ENCODE results near the gene TBC1D14.

TBC1D14 gene

DNA sequence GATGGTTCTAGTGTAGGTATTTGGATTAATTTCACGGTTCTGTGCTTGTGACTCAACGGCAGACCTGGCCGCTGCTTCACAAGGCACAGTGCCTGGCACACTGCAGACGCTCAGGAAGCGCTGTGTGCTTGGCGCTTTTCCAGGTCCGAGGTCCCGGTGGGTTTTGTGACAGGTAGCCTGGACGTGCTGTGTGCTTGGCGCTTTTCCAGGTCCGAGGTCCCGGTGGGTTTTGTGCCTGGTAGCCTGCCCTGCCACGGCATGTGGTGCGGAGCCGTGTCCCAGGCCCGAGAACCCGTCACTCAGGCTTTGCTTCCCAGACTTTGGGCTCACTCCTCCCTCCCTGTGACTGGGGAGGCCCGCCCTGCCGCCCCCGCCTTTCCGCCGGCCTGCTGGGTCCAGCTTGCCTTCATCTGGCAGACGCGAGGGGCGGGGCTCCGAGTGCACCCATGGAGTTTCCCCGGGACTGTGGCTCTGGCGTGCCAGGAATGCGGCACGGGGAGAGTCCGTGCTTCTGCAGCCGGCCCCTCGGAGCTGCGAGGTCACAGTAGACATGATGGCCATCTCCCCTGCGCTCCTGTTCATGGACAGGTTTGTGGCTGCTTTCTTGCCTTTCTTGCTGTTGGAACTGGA, 44.2 kb downstream of the TBC1D14 start:
- DNase-seq (ENCODE audit: low read depth, low spot score) = no peak

DNA sequence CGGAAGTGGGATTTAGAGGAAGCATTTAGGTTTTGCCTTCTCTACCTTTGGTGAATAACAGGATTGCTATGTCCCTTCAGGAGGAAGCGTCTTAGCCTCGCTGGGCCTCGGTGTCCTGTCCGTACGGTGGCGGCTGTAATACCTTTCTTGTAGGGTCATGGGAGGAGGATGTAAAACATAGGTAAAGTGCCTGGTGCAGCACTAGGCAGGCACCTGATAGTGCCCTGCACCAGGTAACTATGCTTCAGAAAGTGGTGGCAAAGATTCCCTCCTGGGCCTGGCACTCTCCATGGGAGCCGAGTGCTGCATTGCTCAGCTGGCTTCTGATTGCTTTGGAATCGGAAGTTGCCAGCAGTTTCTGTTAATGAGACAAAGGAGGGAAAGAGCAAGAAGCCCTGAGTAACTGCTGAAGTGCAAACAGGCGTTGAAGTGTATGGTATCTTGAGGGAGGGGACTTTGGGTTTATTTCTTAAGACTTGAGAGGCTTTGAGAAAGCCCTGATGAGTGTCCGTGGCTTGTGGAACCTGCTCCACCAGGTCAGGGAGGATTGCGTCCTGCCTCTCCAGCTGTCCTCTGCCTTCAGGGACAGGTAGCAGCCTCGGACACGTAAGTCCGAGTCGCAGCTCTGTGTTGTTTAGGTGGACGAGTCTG, 45.8 kb downstream of the TBC1D14 start:
- DNase-seq (ENCODE audit: low read depth, low spot score) = no peak

DNA sequence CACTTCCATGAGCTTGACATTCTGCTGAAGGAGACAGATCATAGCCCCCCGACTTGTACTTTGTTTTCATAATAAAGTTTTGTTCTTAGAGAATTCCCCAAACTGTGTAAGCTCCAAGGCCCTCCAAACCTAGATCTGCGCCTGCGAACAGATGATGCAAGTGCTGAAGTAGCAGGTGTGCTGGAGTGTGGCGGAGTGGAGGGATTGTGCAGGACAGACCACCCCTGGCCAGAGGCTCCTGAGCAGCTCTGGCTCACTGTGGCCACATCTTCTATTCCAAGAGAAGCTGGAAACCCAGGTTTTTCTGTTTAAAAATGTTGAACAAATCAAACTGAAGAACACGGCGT, 46.4 kb downstream of the TBC1D14 start:
- DNase-seq (ENCODE audit: low read depth, low spot score) = no peak

DNA sequence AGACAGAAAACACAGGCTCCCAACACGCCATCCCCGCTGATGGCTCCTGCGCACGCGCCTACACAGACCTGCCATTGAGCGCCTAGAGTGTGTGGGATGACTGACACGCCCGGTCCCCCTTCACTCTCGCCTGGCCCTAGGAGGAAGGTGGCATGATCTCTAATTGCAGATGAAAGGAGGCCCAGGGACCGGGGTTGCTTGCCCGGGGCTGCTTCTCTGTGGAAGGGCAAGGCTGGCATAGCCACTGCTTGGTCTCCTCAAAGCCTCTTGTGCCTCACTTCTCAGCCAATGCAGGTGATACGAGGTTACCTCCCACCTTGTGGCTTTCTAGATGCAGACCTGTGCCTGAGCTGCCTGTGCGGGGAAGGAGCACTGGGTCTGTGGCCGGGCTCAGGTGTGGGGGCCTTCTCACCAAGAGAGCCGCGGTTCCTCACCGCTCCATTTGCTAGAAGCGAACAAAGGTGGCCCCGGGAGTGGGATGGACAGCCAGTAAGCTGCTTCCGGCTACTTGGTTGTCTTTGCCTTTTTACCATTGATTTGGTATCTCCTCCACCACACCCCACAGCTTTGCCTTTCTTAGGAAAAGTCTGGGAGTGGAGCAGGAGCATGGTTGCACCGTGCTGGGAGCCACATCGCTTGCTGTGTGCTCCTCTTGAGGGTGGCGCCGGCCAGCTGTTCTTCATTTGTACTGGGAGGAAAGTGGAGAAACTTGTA, 47.0 kb downstream of the TBC1D14 start:
- no peak for DNase-seq (ENCODE audit: low read depth, low spot score)

DNA sequence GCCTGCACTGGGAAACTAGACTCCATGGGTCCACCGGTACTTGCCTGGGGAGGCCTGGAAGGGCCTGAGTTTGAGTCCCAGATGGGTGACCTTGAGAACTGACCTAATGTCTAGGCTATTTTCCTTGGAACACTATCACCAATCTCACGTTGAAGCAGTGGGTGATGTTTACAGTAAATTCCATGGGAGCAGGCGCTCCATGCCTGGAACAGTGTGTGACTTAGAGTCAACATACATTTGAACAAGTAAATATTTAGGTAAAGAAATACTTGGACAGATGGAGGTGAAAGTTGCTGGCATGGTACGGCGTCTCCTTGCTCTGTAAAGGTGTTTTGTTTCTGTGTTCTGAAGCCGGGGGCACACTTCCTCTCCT, 47.5 kb downstream of the TBC1D14 start:
- no peak for DNase-seq (ENCODE audit: low read depth, low spot score)

DNA sequence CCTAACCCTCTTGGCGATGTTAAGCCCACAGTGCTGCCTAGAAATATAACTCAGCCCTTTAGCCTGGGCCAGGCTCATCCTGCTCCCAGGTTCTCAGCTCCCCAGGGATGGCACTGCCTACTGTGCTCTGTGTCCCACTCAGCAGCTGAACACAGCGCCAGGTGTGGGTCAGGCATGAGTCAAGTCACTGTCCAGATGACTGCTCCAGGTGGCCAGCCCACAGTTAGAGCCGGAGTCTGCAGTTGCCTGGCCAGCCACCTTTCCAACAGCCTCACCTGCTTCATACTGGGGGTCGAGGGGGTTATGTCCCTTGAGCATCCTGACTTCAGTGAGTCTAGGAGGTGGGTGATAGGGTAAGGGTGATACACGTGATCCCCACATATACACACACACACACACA, 48.4 kb downstream of the TBC1D14 start:
- DNase-seq (ENCODE audit: low read depth, low spot score) = no peak

DNA sequence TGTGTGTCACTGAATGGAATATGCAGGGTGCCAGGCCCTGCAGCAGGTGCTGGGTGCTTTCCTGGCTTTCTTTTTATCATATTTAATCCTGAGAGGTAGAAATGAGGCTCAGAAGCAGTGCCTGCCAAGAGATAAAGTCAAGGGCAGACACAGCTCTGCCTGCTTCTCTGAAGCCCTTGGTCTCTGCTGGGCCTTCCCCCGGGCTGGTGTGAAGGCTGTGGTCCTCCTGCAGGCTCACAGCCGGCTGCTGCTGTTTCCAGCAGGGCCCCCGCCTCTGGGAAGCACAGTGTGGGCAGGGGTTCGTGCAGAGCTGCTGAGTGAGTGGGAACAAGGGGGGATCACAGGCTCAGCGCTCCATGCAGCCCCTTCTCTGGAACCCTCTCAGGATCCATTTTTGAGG, 49.6 kb downstream of the TBC1D14 start:
- no peak for DNase-seq (ENCODE audit: low read depth, low spot score)

DNA sequence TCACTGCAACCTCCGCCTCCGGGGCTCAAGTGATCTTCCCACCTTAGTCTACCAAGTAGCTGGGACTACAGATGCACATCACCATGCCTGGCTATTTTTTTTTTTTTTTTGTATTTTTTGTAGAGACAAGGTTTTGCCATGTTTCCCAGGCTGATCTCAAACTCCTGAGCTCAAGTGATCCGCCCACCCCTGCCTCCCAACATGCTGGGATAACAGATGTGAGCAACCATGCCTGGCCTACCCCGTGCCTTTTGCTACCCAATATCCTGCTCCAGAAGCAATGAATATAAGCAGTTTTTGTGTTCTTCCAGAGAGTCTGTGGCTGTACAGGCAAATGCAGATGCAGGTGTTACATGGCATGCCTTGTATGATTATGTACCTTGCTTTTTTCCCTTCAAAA, 50.5 kb downstream of the TBC1D14 start:
- no peak for DNase-seq (ENCODE audit: low read depth, low spot score)

DNA sequence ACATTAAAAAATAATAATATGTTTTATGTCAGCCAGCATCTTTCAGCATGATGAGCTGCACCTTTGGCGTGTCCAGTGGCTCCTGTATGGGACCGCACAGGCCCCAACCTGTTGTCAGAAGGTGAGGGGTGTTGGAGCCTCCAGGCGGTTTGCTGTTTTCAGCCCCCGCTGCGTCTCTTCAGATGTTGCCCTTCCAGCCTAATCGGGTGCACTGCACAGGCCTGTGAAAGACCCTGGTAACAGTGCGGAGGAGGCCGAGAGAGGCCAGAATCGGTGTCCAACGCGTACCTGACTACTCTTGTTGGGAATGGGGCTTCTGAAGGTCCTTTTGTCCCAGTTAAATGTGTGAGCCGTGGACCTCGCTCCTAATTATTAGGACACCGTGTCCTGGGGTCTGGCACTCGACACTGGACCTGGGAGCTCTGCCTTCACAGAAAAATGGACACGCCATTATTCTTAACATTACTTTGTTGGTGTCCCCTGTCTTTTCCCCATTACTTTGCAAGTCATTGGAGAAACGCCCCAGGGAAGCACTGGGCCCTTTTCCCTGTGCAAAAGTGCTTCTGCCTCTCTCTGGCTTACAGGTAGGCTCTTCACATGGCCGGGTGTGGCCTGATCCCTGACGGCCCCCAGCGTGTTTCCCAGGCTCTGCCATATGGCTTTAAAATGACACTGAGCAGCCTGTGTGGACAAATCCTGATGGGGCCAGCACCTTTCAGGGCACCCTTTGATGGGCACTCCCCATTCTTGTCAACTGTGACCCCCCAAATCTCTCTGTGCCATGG, 51.2 kb downstream of the TBC1D14 start:
- no peak for DNase-seq (ENCODE audit: low read depth, low spot score)

DNA sequence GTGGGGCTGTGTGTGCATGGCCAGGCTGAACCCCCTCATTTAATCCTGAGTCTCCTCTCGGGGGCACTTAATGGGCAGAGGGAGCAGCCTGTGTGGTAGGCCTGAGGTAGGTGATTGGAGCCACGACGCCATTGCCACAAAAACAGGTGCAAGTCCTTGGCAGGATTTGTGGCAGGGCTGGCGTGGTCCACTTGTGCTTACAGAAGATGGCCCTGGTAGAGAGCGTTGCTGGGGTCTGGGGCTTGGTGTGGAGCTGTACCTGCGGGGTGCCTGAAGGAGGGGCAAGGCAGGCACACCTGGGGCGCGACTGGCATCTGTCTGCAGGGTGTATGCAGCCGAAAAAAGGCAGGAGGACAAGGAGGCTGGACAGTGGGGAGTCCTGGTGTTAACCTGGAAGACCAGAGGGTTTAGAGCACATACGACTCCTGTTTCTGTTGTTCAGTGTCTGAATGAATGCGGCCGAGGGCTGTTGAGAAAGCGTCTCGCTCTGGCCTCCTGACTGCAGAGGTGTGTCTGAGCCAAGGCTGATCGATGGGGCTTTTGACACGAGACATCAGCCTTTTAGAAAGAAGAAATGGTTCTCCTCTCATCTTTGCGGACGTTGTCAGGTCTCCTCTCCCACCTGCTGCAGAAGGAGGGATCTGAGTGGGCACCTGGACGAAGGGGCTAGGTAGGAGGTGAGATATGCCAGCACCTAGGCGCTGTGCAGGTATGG, 52.0 kb downstream of the TBC1D14 start:
- DNase-seq (ENCODE audit: low read depth, low spot score) = no peak

DNA sequence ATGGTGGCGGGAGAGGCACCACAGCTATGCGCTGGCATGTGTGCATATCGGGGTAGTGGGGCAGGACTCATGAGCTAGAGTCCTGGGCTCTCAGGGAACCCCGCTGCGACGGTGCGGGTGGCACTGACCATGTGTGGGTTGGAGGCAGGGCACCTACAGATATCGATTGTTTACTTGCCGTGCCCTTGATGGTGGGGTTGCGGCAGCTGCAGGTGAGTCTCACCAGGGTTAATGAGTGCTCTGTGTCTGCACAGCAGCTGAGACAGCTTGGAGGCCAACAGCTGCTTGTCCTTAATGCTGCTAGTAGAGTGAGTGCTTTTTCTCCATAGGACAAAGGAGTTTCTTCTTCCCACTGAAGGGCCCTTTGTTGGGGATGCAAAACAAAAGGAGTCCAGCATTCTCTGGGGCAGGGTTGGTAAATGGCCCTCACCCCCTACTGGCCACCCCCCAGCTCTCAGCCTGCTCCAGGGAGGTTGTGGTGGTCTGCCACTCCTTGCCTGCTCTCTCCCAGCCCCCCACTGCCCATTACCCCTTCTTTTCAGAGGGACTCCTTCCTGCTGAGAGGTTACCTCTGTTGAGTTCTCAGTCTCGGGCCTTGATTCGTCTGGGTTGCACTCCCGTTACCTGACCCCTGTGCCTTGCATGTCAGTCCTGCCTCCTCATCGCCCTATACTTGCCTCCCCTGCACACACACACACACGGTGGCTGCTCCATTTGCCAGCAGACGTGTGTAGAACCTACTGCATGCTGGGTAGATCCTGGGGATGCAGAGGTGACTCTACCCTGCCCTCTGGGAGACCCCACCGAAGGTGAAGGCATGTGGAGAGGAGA, 52.8 kb downstream of the TBC1D14 start:
- DNase-seq (ENCODE audit: low read depth, low spot score) = no peak

DNA sequence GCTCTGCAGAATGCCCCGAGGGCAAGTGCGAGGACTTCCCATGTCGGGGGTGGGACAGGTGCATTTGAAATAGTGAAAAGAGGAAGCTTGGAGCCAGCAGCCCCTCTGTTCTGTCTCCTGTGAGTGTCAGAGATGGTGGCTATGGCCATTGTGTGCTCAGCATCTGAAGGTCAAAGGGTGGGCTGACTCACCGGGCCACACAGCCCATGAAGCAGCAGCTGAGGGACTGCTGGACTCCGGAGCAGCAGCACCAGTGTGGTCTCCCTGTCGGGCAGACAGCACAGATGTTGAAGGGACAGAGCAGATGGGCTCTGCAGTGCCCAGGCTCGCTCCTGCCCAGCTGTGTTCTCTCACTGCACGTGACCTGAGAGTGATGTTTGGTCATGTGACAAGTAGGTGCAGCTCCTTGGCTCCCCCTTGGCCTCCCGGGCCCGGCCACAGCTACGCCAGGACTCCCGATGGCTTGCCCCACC, 53.5 kb downstream of the TBC1D14 start:
- no peak for DNase-seq (ENCODE audit: low read depth, low spot score)

DNA sequence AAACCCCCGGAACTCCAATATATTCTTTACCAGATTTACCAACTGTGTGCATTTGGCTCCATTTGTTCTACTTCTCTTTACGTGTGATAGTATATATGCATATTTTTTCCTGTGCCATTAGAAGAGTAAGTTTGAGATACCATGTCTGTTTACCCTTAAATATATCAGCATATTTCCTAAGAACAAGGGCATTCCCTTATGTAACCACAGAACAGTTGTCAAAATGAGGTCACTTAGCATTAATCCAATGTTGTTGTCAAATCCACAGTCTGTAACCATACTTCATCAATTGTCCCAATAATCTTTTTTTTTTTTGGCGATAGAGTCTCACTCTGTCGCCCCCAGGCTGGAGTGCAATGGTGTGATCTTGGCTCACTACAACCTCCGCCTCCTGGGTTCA, 55.2 kb downstream of the TBC1D14 start:
- DNase-seq (ENCODE audit: low read depth, low spot score) = no peak

DNA sequence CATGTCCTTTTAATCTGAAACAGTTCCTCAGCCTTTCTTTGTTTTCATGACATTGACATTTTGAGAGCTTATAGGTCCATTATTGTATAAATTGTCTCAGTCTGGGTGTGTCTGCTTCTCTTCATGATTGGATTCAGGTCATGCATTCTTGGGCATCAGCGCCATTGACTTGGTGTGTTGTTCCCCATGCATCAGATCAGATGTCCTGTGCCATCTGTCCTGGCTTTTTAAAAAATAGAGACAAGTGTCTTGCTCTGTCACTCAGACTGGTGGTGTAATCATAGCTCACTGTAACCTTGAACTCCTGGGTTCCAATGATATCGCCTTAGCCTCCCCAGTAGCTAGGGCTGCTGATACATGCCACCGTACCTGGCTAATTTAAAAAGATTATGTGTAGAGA, 55.7 kb downstream of the TBC1D14 start:
- no peak for DNase-seq (ENCODE audit: low read depth, low spot score)

DNA sequence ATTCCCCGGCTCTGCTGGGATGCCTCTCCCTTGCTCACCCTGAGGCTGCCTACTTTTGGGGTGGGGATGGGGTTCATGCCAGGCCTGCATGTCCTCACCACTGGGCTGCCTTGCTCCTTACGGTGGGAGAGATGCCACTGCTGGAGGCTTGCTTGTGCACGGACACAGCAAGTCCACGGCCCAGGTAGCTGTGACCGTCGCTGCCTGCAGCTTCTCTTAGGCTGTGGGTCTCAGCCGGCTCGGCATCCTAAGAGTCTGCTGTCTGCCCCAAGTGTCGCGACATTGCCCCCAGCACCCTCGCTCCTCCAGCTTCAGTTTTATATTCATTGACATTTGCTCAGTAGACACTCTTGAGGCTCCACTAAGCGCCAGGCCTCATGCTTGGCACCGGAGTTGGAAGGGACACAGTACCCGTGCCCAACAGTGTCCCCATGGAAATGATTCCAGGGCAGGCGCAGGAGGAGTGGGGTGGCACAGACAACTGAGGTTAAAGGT, 58.3 kb downstream of the TBC1D14 start:
- no peak for DNase-seq (ENCODE audit: low read depth, low spot score)

DNA sequence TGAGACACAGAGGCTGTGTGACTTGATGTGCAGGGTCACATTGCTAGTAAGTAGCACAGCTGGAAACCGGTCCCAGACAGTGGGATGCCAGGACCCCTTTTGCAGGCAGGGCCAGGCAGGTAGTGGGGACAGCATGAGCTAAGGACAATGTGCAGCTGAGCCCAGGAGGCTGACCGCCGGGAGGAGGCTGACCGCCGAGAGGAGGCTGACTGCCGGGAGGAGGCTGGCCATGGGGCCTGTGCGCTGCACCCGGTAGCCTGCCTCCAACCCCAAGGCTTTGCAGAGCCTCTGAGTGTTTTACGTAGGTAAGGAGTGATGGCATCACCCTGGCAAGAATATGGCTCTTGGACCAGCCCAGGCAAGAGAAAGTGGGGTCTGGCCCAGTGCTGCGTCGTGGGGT, 58.9 kb downstream of the TBC1D14 start:
- DNase-seq (ENCODE audit: low read depth, low spot score) = no peak

DNA sequence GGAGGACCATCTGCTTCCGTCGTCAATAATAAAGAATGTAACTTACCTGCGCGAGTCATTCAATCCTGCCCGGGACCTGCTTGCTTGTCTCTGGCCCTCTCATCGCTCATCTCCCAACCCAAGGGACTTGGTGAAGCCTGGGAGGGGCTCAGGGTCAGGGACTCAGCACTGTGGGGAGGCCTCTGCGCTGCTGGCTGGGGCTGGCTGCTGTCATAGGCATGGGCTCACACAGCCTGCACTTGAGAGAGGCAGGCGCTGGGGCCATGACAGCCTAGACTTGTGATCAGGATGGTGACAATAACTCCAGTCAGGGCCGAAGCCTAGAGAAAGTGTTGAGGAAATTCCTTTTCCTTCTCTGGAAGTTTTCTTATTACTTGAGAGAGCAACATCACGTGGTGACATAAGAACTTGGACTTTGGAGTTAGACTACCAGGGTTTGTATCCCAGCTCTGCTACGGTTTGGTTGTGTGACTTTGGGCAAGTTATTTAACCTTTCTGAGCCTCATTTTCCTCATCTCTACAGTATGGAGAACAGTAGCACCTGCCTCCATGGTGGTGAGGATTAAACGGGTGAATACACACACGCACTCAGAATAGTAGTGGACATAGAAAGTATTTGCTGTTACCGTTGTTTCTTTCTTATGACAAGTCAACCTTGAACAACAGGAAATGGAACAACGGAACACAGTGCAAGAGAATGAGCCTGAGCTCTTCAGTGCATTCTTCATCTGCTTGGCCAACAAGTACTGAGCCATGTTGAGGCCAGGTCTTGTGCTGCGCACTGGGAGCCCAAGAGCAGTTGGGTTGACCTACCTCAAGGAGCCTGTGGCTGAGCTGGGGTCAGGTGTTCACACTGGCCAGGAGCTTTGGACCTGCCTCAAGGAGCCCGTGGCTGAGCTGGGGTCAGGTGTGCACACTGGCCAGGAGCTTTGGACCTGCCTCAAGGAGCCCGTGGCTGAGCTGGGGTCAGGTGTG, 60.5 kb downstream of the TBC1D14 start:
- no peak for DNase-seq (ENCODE audit: low read depth, low spot score)

DNA sequence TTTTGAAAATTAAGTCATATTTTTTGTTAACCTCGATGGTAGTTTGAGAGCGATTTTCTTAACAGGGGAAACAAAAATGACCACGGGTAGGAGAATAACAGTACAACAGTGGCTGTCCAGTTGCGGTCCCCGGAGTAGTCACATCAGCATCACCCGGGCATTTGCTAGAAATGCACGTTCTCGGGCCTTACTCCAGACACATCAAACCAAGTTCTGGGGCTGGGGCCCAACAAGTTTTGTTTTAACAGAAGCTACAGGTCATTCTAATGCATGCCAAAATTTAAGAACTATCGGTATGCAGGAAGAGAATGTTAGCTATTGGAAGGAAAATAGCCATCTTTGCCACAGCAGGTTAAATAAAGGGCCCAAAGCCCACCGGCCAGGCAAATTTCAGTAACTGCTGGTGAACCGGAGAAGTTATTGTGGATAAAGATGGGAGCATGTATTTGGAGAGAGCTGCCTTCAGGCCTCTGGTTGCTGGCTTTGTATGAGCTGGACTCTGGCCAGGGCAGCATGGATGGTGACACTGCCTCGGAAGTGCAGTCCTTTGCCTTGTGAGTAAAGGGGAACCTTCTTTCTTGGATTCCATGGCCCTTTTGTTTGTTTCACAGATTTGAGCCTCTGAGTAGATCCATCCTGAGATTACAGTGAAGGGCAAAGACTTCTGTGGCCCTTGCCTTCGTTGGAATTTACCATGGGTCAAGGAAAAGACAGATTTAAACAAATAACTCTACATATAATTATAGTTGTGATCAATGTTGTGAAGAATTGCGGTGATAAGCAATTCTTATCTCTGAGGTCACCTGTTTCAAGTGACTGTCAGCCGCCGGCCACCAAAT, 62.1 kb downstream of the TBC1D14 start:
- DNase-seq (ENCODE audit: low read depth, low spot score) = no peak

DNA sequence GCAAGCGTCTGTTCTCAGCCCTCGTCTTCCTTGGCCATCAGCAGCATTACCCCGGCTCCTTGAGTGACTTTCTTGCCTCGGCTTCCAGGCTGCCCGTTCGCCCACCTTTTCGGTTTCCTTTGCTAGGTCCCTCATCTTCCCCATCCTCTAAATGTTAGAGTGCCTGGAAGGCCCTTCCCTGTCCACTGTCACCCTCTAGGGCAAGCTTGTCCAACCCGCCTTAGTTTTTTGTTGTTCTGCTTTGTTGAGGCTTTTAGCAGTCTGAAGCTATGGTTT, 62.7 kb downstream of the TBC1D14 start:
- no peak for DNase-seq (ENCODE audit: low read depth, low spot score)

Measured in iPS DF 19.7 (cell line).